Measurements from ENCODE around the gene PAQR4. TPM values are rescaled to one million over a fixed set of nuclear protein-coding genes. Genes with fewer than 3 reads are reported as not detected.

PAQR4 gene
- total and polyA plus RNA-seq, 10 of the 15 experiments (the other 5 are each of a cell fraction or from before 2014, with no cell fraction given) = 0.39 to 31.8 (median 13.5) TPM

- CTCF ChIA-PET = interaction anchor here (1.0 to 2.3 kb wide), 16 partner anchors 10 to 192 kb away, joined by 3 to 13 read pairs (median 5); partner anchors contain the start of genes FLYWCH2, KREMEN2 and PAQR4
- Histone ChIP-seq H3K27me3 (replicated peaks in 1 of 2; ENCODE audit: control insufficient read depth in 2 of 2, insufficient read depth in 2 of 2, low read length in 1 of 2) (no peaks in the 10 kb centered on the region), H3K9me3 (replicated peaks; ENCODE audit: control insufficient read depth, insufficient read depth, low read length) (no peaks in the 10 kb centered on the region), H3K79me2 (ENCODE audit: control insufficient read depth, insufficient read depth, low read length) (peaks cover 11% of the 10 kb centered on the region), H4K20me1 (ENCODE audit: control insufficient read depth, insufficient read depth) (no peaks in the 10 kb centered on the region), H3K4me1 (ENCODE audit: control insufficient read depth, insufficient read depth, low read length) (peaks cover 7% of the 10 kb centered on the region), H3K4me2 (ENCODE audit: control insufficient read depth, insufficient read depth) (no peak overlapping the region), H3K27ac (ENCODE audit: control insufficient read depth, insufficient read depth) (no peak overlapping the region), H3K9ac (ENCODE audit: control insufficient read depth, insufficient read depth, low read length) (no peak overlapping the region), H2AFZ (ENCODE audit: control insufficient read depth, low read depth, low read length) (no peak overlapping the region), H3K4me3 (no peak overlapping the region), H3K36me3 (ENCODE audit: control insufficient read depth in 2 of 2, insufficient read depth in 2 of 2, low read length in 1 of 2) (peaks cover 0 to 1% of the 10 kb centered on the region in 2 experiments; a peak in 1 of 4 replicates)
- RAD21 ChIA-PET (ENCODE audit: unreplicated experiment) = interaction anchor here (0.6 to 1.2 kb wide), 5 partner anchors 22 to 76 kb away, joined by 3 to 4 read pairs (median 3); partner anchors contain the start of gene TNFRSF12A
- no peak for DNase-seq (ENCODE audit: low read depth, low spot score)
- POLR2A ChIA-PET = interaction anchor here (0.6 to 0.7 kb wide), 2 partner anchors 25 to 69 kb away, joined by 3 to 6 read pairs; no protein-coding TSS in a partner anchor
- SMC1A ChIA-PET (ENCODE audit: uncharacterized antibody, unreplicated experiment) = interaction anchor here (1.0 to 1.5 kb wide), 2 partner anchors 36 to 46 kb away, joined by 3 to 5 read pairs; no protein-coding TSS in a partner anchor
- FAIRE-seq = no peak
- ATAC-seq = no peak
- intact Hi-C loops (cut with micrococcal nuclease; ENCODE audit: unreplicated experiment) (loop anchor here (5.0 kb wide), 2 partner anchors 55 to 75 kb away; no protein-coding TSS in a partner anchor), in situ Hi-C loops (cut with MboI) (no loop called here)
- TF ChIP-seq CBX3 (IDR thresholded peaks at IDR 0.05; ENCODE audit: borderline replicate concordance, low read depth) = no peak
- no peak for TF ChIP-seq RBBP5 (conservative IDR thresholded peaks at IDR 0.05)
- TF ChIP-seq GABPA (IDR thresholded peaks at IDR 0.05; ENCODE audit: low read depth) = no peak
- 74% methylated on average over 5 of the region's 5 CpGs for WGBS (ENCODE audit: insufficient coverage, insufficient replicate concordance, low lambda C conversion rate, missing lambda C conversion rate)
- no TSS peak for BruUV-seq (replicated peaks)
Measured at GRCh38 chr16:2982402-2982801, 13.3 kb downstream of the PAQR4 start.

- Histone ChIP-seq H3K9ac (ENCODE audit: control insufficient read depth, insufficient read depth, low read length) (no peak overlapping the region), H2AFZ (ENCODE audit: control insufficient read depth, low read depth, low read length) (peak overlapping the region; percentile 72), H3K27me3 (replicated peaks in 1 of 2; ENCODE audit: control insufficient read depth in 2 of 2, insufficient read depth in 2 of 2, low read length in 1 of 2) (no peaks in the 10 kb centered on the region), H3K4me2 (ENCODE audit: control insufficient read depth, insufficient read depth) (peak overlapping the region; percentile 69), H4K20me1 (ENCODE audit: control insufficient read depth, insufficient read depth) (no peaks in the 10 kb centered on the region), H3K27ac (ENCODE audit: control insufficient read depth, insufficient read depth) (no peak overlapping the region), H3K4me3 (peak overlapping the region; percentile 17), H3K79me2 (ENCODE audit: control insufficient read depth, insufficient read depth, low read length) (peaks cover 11% of the 10 kb centered on the region), H3K36me3 (ENCODE audit: control insufficient read depth in 2 of 2, insufficient read depth in 2 of 2, low read length in 1 of 2) (no peaks in the 10 kb centered on the region), H3K4me1 (ENCODE audit: control insufficient read depth, insufficient read depth, low read length) (peaks cover 7% of the 10 kb centered on the region), H3K9me3 (replicated peaks; ENCODE audit: control insufficient read depth, insufficient read depth, low read length) (no peaks in the 10 kb centered on the region)
- intact Hi-C loops (cut with micrococcal nuclease; ENCODE audit: unreplicated experiment) = loop anchor here (5.0 kb wide), 2 partner anchors 56 to 76 kb away; no protein-coding TSS in a partner anchor
- no peak for DNase-seq (ENCODE audit: low read depth, low spot score)
- 2% methylated on average over 37 of the region's 42 CpGs for WGBS (ENCODE audit: insufficient coverage, insufficient replicate concordance, low lambda C conversion rate, missing lambda C conversion rate)
- SMC1A ChIA-PET (ENCODE audit: uncharacterized antibody, unreplicated experiment) = interaction anchor here (1.0 to 1.5 kb wide), 3 partner anchors 14 to 146 kb away, joined by 4 to 5 read pairs (median 5); no protein-coding TSS in a partner anchor
- FAIRE-seq = peak; percentile 81
- RAD21 ChIA-PET (ENCODE audit: unreplicated experiment) = interaction anchor here (1.2 kb wide), 2 partner anchors 57 to 75 kb away, joined by 3 read pairs; no protein-coding TSS in a partner anchor
- in situ Hi-C loops (cut with MboI) = no loop called here
- POLR2A ChIA-PET = interaction anchor here (0.7 kb wide), 1 partner anchor 38 kb away, joined by 5 read pairs; no protein-coding TSS in a partner anchor
- CTCF ChIA-PET = interaction anchor here (1.0 to 2.3 kb wide), 9 partner anchors 14 to 190 kb away, joined by 3 to 13 read pairs (median 6); partner anchors contain the start of genes KREMEN2 and PAQR4
- BruUV-seq (replicated peaks) = no TSS peak
- ATAC-seq = peak; percentile 55
- TF ChIP-seq, protein P1, sequence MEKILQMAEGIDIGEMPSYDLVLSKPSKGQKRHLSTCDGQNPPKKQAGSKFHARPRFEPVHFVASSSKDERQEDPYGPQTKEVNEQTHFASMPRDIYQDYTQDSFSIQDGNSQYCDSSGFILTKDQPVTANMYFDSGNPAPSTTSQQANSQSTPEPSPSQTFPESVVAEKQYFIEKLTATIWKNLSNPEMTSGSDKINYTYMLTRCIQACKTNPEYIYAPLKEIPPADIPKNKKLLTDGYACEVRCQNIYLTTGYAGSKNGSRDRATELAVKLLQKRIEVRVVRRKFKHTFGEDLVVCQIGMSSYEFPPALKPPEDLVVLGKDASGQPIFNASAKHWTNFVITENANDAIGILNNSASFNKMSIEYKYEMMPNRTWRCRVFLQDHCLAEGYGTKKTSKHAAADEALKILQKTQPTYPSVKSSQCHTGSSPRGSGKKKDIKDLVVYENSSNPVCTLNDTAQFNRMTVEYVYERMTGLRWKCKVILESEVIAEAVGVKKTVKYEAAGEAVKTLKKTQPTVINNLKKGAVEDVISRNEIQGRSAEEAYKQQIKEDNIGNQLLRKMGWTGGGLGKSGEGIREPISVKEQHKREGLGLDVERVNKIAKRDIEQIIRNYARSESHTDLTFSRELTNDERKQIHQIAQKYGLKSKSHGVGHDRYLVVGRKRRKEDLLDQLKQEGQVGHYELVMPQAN (conservative IDR thresholded peaks at IDR 0.05) = 0 out of 2 replicates have a peak, but pooled peaks have one; percentile 30
- TF ChIP-seq MTA2 (IDR thresholded peaks at IDR 0.05; ENCODE audit: low read depth) (no peak), ZBTB40 (IDR thresholded peaks at IDR 0.05; ENCODE audit: borderline replicate concordance) (no peak)
Measured at GRCh38 chr16:2983706-2984136, 14.6 kb downstream of the PAQR4 start.
